Vagina (tissue), 2 donors: ENCODE measurements around the gene TOX4.

Experiments used
- POLR2A ChIP-seq, 2 donors: fragments of 450-650 bp; IDR thresholded peaks; one replicate each; pipeline ENCODE4 v1.6.1; 2017; ENCODE audit warnings: antibody characterized with exemption in 2 of 2, mild to moderate bottlenecking in 2 of 2, moderate library complexity in 2 of 2
- POLR2AphosphoS5 ChIP-seq, 2 donors: sonication (generic); formaldehyde crosslinking; IDR thresholded peaks; one replicate each; pipeline ENCODE4 v1.9.0; 2017; ENCODE audit warnings: antibody characterized with exemption in 2 of 2, mild to moderate bottlenecking in 2 of 2, low read depth in 1 of 2; ENCODE audit not compliant: insufficient read depth in 1 of 2
- TF ChIP-seq, protein P1 (sequence below), 3 experiments: fragments of 450-650 bp in 2 of 3; fragments of 200-600 bp in 1 of 3; sonication (generic) in 1 of 3; IDR thresholded peaks; one replicate each; pipeline ENCODE4 v1.5.1; 2017 to 2019; ENCODE audit warnings: antibody characterized with exemption in 3 of 3, mild to moderate bottlenecking in 2 of 3, moderate library complexity in 2 of 3

DNA sequence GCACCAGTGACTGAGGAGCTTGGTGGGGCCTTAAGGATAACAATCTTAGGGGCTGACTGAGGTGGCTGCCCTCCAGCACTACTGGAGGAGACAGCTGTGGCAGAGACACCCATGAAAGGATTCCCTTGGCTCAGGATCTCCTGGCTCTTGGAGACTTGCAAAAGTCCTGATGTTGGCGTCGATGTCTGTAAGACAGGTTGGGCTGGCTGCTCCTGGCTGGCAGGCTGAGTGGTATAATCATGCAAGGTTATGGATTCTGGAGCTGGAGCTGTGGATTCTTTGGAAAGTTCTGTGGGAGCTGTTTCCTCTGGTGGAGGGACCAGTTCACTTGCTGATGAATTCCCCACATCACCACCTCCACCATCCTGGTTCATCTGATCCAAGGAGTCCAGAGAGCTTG is 45.9 kb upstream of the TOX4 start:
- TF ChIP-seq, protein P1, sequence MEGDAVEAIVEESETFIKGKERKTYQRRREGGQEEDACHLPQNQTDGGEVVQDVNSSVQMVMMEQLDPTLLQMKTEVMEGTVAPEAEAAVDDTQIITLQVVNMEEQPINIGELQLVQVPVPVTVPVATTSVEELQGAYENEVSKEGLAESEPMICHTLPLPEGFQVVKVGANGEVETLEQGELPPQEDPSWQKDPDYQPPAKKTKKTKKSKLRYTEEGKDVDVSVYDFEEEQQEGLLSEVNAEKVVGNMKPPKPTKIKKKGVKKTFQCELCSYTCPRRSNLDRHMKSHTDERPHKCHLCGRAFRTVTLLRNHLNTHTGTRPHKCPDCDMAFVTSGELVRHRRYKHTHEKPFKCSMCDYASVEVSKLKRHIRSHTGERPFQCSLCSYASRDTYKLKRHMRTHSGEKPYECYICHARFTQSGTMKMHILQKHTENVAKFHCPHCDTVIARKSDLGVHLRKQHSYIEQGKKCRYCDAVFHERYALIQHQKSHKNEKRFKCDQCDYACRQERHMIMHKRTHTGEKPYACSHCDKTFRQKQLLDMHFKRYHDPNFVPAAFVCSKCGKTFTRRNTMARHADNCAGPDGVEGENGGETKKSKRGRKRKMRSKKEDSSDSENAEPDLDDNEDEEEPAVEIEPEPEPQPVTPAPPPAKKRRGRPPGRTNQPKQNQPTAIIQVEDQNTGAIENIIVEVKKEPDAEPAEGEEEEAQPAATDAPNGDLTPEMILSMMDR (IDR thresholded peaks at IDR 0.05): no peak
- TF ChIP-seq POLR2A (IDR thresholded peaks at IDR 0.05) (no peak), POLR2AphosphoS5 (IDR thresholded peaks at IDR 0.05; ENCODE audit: insufficient read depth in 1 of 2, low read depth in 1 of 2) (no peak)
